ENCODE results near the gene GPR180. TPM values are rescaled to one million over a fixed set of nuclear protein-coding genes. Genes with fewer than 3 reads are reported as not detected.

Gene GPR180
- total RNA-seq, 2 donors from 2014 or later, result 3.9 to 6.3 TPM

- no peak overlapping the region for H3K27ac ChIP-seq
- DNase-seq (ENCODE audit: low spot score) (no peak), ATAC-seq (ENCODE audit: insufficient number of reproducible peaks, low FRiP score, low read depth) (no peak)
- H3K9me3 ChIP-seq, result no peaks in the 10 kb centered on the region
- H3K4me3 ChIP-seq, result no peak overlapping the region
- H3K4me1 ChIP-seq (ENCODE audit: control insufficient read depth in 1 of 2, low read depth in 2 of 2), result no peaks in the 10 kb centered on the region
- no peaks in the 10 kb centered on the region for H3K27me3 ChIP-seq (replicated peaks; ENCODE audit: insufficient read depth)
- TF ChIP-seq CTCF (IDR thresholded peaks at IDR 0.05), result no peak
- H3K36me3 ChIP-seq, result no peaks in the 10 kb centered on the region
These were observed 72.2 kb downstream of the GPR180 start for GRCh38 chr13:94673851-94674250.

- Histone ChIP-seq H3K4me1 (ENCODE audit: control insufficient read depth in 1 of 2, low read depth in 2 of 2) (no peaks in the 10 kb centered on the region), H3K36me3 (no peaks in the 10 kb centered on the region), H3K27me3 (replicated peaks; ENCODE audit: insufficient read depth) (no peaks in the 10 kb centered on the region), H3K9me3 (no peaks in the 10 kb centered on the region), H3K27ac (no peak overlapping the region), H3K4me3 (no peak overlapping the region)
- TF ChIP-seq CTCF (IDR thresholded peaks at IDR 0.05), result no peak
- no peak for DNase-seq (ENCODE audit: low spot score)
- ATAC-seq (ENCODE audit: insufficient number of reproducible peaks, low FRiP score, low read depth), result no peak
These were observed 73.1 kb downstream of the GPR180 start for GRCh38 chr13:94674609-94675348.

GRCh38 chr13:94677799-94678198, 76.1 kb downstream of the GPR180 start:
- no peak for TF ChIP-seq CTCF (IDR thresholded peaks at IDR 0.05)
- Histone ChIP-seq H3K4me3 (no peak overlapping the region), H3K9me3 (no peaks in the 10 kb centered on the region), H3K27ac (no peak overlapping the region), H3K36me3 (no peaks in the 10 kb centered on the region), H3K27me3 (replicated peaks; ENCODE audit: insufficient read depth) (no peaks in the 10 kb centered on the region), H3K4me1 (ENCODE audit: control insufficient read depth in 1 of 2, low read depth in 2 of 2) (no peaks in the 10 kb centered on the region)
- DNase-seq (ENCODE audit: low spot score) (no peak), ATAC-seq (ENCODE audit: insufficient number of reproducible peaks, low FRiP score, low read depth) (no peak)

GRCh38 chr13:94678845-94679244, 77.2 kb downstream of the GPR180 start:
- no peaks in the 10 kb centered on the region for H3K27me3 ChIP-seq (replicated peaks; ENCODE audit: insufficient read depth)
- no peak overlapping the region for H3K27ac ChIP-seq
- H3K36me3 ChIP-seq, result no peaks in the 10 kb centered on the region
- ATAC-seq (ENCODE audit: insufficient number of reproducible peaks, low FRiP score, low read depth), result no peak
- TF ChIP-seq CTCF (IDR thresholded peaks at IDR 0.05), result no peak
- H3K9me3 ChIP-seq, result no peaks in the 10 kb centered on the region
- H3K4me1 ChIP-seq (ENCODE audit: control insufficient read depth in 1 of 2, low read depth in 2 of 2), result no peaks in the 10 kb centered on the region
- H3K4me3 ChIP-seq, result no peak overlapping the region
- no peak for DNase-seq (ENCODE audit: low spot score)

- ATAC-seq (ENCODE audit: insufficient number of reproducible peaks, low FRiP score, low read depth) (no peak), DNase-seq (ENCODE audit: low spot score) (no peak)
- H3K36me3 ChIP-seq, result no peaks in the 10 kb centered on the region
- no peak overlapping the region for H3K27ac ChIP-seq
- no peak for TF ChIP-seq CTCF (IDR thresholded peaks at IDR 0.05)
- no peaks in the 10 kb centered on the region for H3K27me3 ChIP-seq (replicated peaks; ENCODE audit: insufficient read depth)
- no peaks in the 10 kb centered on the region for H3K4me1 ChIP-seq (ENCODE audit: control insufficient read depth in 1 of 2, low read depth in 2 of 2)
- H3K4me3 ChIP-seq, result no peak overlapping the region
- H3K9me3 ChIP-seq, result no peaks in the 10 kb centered on the region
These were observed 78.0 kb downstream of the GPR180 start for GRCh38 chr13:94679614-94680013.

All from thoracic aorta (tissue), 2 donors.